GM21381 (cell line): ENCODE measurements around the gene LIF.

Source experiments
- ATAC-seq: cut with Tn5 transposase; IDR thresholded peaks from one replicate; pipeline ENCODE4 v1.9.1; 2021; ENCODE audit warnings: mild to moderate bottlenecking, moderate library complexity; ENCODE audit not compliant: unreplicated experiment

LIF gene

DNA sequence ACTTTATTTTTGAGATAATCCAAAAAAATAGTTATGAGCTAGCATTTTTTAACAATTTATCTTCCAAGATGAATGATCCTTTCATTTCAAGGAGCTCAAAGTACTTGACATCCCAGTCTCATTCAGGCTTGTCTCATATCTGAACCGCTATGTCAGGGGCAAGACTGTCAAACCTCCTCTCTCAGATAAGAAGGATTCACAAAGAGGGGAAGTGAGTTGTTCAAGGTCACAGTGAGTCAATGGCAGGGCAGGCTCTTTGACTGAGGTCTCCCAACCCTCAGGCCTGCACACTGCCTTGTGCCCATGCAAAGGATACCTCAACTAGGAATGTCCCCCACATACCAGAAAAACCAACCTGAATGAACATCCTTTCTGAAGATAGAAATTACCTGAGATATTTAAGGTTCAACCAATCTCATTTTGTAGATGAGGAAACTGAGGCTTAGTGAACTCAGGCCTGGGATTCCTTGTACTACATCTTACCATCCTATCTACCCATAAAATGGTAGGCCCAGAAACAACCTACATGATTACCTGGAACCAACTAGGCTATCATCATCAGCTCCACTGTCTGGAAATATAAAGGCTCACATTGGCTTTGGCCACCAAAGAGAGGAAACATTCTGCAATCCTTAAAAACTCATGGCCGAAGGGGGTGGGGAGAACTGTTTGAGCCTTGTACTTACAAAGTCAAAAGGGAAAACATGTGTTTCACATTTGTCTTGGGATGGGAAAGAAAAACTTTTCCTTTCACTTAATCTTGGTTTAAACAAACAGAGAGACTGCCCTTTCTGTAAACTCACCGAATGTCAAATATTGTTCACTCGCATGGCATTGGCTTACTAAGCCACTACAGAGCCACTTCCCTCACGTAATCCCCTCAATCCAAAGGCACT, 51.1 kb downstream of the LIF start:
- no peak for ATAC-seq

- ATAC-seq, result no peak
Measured at GRCh38 chr22:30193031-30193775, 53.4 kb downstream of the LIF start.

GRCh38 chr22:30192427-30192826, 54.1 kb downstream of the LIF start:
- no peak for ATAC-seq

GRCh38 chr22:30191040-30191701, 55.4 kb downstream of the LIF start:
- ATAC-seq, result no peak

GRCh38 chr22:30190574-30190973, 56.0 kb downstream of the LIF start:
- ATAC-seq, result no peak
